Hepatic stellate cell (primary cell): ENCODE results near the gene PDLIM1.

Source experiments
- DNase-seq: peaks from one replicate; pipeline ENCODE4 v3.0.0; 2011; ENCODE audit warnings: low spot score

PDLIM1 gene, protein sequence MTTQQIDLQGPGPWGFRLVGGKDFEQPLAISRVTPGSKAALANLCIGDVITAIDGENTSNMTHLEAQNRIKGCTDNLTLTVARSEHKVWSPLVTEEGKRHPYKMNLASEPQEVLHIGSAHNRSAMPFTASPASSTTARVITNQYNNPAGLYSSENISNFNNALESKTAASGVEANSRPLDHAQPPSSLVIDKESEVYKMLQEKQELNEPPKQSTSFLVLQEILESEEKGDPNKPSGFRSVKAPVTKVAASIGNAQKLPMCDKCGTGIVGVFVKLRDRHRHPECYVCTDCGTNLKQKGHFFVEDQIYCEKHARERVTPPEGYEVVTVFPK

DNA sequence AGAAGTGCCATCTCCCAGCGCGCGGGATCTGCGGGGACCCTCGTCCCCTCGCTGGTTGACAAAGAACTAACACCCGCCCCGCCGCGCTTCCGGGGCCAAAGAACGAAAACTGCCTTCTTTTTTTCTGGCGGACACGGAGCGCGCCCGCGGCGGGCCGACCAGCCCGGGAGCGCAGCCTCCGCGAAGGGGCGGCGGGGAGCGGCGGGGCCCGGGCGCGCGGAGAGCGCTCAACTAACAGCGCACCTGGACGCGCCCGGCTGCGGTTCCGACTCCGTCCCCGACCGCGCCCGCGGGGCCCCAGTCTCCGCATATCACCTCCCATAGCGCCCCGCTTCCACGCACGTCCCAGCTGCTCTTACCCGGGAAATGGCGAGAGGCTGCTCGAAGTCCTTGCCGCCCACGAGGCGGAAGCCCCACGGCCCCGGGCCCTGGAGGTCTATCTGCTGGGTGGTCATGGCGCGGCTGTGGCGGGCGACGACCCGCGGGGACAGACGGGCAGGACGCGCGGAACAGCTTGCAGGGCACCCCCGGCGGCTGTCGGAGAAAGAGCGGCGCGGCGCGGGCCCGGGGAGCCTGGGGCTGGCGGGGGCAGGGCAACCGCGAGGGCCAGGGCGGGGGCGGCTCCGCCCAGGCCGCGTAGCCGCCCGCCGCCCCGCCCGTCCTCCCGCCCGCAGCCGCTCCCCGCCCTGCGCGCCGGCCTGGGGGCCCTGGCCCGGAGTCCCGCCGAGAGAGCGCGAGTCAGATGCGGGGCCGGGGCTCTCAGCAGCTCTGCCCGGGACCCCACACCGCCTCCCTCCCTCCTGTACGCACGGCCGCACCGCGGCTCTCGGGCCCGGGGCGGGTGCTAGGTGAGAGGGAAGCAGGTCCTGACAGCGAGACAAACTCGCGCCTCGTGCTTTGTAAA is at the start of gene PDLIM1:
Gene PDLIM1 (minus strand): TSS at position 543 of the 904 bp plus-strand sequence. CDS start 88 bp downstream, at position 455.
- DNase-seq: peak; percentile 89

DNA sequence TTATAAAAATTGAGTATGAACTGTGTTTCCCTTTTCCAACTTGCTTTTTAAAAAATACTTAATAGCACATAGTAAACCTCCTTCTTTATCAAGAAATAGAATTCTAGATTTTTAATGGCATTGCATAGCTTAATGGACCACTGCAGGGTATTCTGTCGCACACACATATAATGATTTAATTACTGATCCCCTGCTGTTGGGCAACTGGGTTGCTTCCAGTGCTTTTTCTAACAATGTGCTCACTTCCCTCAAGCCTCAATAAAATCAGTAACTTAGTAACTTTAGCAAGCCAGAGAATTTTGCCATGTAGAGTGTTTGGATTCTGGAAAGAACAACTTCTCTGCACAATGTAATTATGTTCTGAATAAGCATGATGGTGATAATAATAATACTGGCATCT is 49.1 kb upstream of the PDLIM1 start:
- DNase-seq: no peak

DNA sequence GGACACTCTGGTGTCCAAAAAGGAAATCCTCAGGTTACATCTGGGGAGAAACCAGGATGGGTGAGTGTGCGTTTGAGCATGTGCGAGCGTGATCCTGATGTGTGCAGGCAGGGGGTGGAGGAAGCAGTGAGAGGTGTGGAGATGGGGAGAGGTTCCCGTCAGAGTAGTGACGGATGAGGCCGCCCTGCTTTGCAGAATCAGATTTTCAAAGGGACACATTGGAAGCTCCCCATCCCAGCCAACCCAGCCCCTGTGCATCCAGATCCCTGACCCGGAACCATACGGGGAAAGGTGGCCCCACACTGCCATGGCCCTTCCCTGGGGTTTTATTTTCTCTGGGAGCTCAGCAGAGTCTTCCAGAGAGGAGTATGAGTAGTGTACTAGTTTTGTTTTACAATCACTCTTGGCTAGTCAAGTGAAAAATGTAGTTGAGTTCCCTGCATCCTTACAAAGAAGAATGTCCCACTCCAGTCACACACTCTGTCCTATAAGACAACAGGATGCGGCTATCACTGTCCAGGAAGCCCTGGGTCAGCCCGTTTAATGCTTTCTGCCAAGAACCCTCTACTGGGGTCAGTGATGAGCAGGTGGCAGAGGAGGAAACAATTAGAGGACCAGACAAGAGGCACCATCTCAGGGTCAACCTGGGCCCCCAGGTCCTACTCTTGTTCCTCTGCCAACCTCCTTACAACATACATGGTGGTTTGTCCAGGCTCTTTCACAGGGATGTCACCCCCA is 46.8 kb upstream of the PDLIM1 start:
- DNase-seq: no peak

DNA sequence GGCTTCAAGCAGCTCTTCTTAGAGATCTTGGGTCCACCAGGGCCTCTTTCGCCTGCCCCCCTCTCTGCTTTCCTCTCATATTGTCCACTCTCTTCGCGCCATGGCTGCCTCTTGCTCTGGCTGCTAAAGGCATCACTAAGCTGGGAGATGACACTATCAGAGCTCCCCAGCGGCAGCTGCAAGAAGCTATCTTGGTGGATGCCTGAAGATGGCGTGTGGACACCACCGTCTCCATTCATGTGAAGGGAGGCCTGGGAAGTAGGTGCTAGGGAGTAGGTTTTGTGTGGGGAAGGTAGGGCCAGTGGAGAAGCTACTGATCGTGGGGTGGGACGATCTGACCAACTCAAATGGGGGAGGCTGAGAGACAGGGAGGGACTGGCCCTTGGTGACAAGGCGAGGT is 45.9 kb upstream of the PDLIM1 start:
- no peak for DNase-seq

DNA sequence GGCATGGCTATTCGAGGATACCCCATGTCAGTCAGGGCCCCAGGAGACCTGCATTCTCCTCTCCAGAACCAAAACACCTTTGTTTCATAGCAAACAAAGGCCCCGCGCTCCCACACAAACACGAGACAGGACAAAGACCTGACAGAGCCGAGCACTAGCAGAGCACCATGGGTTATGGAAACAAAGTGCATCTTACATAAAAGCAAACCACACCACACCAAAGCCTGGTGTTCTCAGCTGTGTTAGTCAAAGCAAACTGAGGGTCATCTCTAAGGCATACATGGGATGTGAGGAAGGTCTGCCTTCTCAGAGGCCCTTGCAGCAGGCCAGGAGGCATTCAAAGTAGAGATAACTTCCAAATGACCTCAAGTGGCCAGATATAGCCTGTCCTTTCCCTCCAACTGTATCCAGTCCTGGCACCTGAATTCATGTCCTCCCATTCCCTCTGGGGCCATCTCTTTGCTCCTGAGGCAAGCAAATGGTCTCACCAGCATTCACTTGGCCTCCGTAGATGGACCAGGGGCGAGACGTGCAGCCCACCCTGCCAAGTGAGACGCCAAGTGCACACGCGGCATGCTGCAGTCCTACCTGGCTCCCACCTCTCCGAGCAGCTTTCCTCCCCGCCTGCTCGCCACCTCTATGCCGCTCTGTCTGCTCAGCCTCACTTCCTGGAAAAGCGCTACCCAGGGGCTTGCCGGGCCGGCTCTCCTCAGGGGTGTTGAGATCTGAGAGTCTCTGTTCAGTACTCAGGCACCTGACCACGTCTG is 45.3 kb upstream of the PDLIM1 start:
- DNase-seq: no peak

DNA sequence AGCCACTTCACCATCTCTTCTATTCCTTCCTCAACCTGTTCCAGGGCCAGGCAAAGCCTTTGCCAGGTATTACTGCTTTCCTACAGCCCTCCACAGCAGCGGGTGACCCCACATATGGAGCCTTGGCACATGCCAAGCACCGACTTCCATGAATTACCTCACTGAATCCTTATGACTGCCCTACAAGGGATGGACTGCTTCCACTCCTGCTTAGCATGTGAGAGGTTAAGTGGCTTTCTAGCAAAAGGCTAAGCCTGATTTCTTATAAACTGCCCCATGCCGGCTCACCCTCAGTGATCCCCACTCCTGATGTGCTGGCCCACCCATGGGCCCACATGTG is 44.0 kb upstream of the PDLIM1 start:
- DNase-seq: peak; percentile 9

DNA sequence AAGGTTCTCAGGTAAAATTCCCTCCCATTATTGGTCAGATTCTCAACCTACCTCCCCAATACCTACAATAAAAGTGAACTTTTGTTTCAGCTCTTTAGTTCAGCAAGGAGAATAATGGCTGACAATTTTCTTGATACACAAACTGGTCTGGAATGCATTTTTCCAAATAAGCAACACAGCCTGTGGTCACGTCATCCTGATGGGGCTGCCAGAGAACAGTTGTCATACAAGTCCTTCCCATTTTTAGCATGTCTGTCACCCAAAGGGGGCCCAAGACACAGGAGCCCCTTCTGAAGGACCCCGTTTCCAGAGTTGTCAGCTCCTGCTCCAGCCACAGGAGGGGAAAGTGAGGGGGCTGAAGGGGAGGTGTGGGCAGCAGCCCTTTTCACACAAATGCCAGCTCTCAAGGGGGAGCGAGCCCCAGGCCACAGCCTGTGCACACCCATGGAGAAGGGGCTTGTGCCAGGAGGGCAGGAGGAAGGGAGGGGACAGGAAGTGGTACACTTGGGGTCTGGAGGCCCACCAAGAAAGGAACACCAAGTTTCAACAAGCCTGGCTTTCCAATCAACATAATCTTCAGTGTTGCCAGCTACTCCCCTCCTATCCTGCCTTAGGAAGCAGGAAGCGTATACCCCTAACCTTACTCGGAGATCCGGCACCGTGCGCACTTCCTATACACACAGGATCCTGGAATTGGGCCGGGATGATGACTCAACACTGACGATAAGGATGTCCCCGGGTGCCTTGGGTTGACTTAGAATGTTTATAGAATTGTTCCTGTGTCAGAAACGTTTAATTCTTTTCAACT is 43.4 kb upstream of the PDLIM1 start:
- peak; percentile 86 for DNase-seq

DNA sequence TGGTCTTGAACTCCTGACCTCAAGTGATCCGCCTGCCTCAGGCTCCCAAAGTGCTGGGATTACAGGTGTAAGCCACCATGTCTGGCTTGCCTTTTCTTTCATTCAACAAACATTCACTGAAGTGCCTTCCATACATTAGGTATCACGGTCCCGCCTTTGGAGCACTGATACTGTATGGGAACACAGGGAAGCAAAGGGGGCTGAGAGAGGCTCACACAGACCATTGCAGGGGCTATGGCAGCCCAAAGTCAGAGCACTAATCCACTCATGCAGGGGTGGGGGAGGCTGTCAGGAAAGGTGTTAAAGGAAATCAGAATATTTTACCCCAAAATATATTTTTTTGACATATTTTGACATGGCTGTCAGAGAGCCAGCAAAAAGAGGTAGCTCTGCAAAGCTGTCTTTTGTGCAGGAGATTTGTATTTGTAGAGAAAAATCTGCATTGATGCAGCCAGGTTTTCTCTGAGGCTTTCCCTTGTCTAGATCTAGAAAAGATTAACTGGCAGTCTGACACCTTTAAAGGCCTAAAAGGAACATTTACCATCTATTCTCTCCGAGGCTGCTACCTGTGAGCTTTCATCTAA is 42.0 kb upstream of the PDLIM1 start:
- DNase-seq: no peak

DNA sequence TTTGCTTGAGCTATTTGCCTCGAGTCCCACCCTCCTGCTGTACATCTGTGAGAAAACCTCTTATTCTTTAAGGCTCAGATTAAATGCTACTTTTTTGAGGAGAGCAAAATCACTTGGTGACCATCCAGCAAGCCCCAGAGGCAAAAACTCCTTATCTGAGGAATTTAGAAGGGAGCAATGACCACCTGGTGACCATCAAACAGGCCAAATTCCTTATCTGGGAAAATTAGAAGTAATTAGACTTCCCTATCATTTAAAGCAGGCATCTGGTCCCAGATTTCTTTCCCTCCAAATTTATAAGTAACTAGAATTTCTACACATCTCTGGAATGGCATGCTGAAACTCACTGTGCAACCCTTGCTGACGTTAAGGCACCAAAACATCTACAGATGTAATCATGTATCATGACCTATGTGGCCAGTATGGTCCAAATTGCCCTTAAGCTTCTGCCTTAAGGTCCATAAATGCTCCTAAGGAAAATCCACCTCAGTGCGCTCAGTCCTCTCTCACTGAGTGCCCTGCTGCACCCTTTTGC is 40.9 kb upstream of the PDLIM1 start:
- no peak for DNase-seq

DNA sequence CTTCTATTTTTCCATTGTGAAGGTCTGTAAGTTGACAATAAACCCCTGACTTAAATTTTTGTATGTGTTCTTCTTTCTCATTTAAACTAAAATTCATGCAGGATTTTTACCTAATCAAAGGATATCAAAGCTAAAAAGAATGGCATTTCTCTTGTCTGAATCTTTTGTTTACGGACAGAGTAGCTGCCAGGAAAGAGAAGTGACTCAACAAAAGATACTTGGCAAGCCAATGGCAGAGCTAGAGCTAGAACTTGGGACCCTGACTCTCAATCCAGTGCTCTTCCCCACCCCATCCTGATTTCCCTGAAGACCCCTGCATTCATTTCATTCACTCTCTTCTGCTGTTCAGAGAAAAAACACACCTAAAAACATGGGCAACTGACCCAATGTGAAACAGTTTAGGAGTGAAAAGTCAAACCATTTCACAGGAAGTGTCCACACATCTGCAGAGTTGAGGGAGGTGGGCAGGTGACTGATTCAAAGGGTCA is 40.2 kb upstream of the PDLIM1 start:
- DNase-seq: no peak

DNA sequence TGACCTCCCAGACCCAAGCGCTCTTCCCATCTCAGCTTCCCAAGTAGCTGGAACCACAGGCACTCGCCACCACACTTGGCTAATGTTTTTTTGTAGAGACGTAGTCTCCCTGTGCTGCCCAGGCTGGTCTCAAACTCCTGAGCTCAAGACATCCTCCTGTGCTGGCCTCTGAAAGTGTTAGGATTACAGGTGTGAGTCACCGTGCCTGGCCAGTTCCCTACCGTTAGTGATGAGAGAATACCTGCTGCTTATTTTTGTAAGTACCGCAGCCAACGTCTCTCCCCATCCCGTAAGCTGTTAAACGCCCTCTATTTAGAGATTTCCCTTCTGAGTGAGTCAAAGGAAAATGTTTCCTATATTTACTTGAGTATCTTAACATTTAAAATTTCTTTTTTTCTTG is 38.5 kb upstream of the PDLIM1 start:
- DNase-seq: no peak

DNA sequence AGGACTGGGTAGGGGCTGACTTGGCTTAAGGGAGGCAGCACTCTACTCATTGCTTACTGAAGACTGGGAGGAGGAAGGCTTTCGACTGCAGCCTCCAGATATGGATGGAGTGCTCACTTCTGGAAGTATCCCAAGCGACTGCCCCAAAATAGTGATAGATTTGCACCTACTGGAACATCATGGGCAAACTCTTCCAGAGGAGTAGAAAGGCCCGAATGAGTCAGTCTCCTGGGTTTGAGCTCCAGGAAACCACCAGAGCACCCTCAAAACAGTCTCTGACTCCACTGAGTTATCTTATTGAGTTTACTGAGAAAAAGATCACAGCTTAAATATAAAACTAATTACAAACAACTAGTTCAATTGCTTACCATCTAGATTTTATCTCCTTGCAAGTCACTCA is 37.2 kb upstream of the PDLIM1 start:
- DNase-seq: no peak

DNA sequence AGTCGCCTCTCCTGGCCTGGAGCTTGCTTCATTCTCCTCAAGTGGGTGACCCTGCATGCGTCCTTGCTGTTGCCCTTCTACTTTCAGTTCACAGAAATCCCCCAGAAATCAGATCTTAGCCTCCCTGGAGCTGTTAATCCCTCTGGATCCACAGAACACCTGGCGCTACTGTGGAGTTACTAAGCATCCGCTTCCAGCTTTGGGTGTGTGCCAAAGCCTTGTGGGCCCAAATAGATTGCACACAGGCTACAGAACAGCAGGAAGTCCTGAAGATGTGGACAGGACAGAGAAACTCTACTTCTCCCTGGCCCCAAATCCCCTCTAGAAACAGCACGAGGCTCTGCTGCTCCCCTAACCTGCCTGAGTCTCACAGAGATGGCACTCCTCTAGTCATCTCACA is 36.6 kb upstream of the PDLIM1 start:
- DNase-seq: no peak

DNA sequence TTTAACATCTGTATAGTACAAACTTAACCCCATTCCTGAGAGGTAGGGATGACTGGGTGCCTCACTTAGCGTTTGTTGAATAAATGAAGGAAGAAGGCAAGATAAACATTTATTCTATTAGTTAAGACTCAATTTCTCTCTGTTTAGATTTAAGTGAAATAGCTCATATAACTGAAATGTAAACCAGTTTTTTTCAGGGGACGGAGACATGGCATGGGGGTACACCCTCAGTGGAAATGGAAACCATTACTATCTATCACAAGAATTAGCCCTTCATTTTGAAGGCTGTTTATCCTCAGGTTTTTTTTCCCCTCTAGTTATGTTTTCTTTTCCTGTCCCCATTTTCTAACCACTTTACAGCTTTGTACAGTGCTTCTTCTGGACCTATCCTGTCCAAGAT is 35.6 kb upstream of the PDLIM1 start:
- no peak for DNase-seq

DNA sequence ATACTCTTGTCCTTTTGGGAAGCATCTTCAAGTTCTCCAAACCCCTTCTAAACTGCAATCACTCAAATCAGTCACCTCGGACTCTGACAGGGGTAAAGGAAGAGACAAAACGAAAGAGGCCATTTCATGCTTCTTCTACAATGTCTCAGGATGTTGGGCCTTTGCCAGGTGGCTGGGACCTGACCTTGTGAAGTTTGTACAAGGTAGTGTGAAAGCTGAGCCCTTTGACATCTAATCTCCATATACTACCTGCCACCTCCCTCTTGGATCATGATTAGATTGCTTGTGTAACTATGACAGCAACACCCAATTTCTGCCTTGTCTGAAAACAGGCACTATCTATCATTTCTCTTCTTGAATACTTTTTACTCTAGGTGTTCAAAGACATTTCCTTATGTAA is 35.1 kb upstream of the PDLIM1 start:
- DNase-seq: no peak

DNA sequence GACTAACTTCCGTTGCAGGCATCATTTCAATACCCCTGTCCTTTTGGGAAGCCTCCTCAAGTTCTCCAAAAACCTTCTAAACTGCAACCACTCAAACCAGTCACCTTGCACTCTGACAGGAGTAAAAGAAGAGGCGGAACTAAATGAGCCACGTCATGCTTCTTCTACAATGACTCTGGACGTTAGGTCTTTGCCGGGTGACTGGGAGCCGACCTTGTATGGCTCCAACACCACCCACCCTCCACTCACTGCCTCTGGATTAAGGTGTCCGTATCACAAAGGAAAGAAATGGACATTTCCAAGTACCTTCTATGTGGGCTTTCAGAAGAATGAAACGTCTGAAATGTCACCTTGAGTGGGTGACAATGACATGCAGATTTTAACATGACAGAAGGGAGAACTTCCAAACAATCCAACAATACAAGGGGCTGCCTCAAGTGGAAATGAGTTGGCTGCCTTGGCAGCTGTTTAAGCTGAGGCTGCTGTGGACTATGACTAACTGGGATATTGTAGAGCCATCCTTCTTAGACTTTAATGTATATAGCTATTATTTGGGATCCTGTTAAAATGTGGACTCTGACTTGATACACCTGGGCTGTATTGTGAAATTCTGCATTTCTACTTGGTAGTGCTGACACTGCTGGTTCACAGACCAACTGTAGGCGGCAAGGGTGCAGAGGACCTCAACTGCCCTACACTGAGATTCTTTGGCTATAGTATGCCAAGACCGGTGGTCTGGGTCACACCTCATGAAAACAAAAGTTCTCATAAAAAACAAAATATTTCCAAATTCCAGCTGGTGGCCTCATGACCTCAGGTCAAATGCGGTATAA is 33.8 kb upstream of the PDLIM1 start:
- no peak for DNase-seq

DNA sequence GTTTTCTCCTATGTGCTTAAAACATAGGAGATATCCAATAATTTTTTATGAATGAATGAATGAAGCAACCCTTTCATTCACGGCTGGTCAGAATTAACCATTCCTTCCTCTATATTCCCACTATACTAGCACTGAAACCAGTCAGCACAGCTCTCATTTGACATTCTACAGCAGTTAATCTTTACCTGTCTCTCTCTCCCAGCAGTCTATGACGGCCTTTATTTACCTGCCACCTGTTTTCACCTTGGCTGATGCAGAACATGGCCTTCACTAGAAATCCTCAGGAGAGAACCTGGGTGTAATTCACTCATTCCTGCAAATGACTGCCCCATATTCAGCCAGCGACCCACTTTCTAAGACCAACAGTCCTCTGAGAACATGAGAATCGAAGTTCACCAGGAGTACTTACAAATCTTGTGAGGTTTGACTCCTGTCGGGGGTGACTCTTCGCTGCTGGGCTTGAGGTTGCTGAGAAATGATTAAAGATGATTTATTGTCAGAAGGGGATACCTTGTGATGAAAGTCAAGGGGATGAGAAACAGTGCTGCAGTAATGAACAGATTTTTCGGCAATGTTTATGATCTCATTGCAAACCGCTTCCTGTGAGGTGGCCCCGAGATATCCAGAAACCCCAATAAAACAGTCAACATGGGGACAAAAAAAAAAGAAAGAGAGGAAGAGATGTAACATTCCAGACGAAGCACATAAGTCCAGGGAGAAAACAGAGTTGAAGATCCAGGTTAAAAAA is 30.9 kb upstream of the PDLIM1 start:
- no peak for DNase-seq

DNA sequence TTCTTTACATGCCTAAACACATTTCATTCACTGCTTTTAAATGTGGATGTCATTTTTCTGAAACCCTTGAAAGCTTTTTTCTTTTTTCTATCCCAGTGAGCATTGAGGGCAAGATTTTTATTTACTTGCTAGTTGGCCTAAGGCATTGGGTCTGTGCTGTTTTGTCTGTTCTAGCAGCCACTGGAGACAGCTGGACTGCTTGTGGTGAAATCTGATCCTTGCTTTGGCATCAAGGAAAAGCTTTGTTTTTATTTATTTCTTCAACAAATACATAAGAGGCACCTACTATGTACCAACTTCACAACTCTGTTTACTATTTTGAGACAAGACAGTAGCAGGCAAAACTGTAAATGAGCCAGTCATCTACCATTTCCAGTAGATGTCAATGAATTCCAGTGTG is 28.4 kb upstream of the PDLIM1 start:
- DNase-seq: no peak

DNA sequence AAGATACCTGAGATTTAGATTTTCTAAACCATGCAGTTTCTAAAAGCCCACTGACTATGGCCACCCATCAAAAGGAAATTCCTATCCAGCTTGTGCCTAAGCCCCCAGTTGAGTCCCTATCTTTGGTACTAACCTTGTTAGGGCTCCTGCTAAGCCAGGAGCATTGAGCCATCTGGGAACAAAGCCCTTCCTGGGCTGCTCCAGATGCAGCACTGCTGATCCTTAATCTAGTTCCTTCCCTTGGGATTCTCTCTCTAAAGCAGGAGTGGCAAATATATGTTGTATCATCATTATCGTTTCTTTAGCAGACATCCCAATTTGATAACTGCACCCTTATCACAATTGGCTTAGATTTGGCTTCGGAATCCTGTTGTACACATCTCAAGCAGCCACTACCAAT is 24.7 kb upstream of the PDLIM1 start:
- DNase-seq: no peak
